Pancreas (tissue), 10 donors: ENCODE data around the gene MBIP. TPM values are rescaled to one million over a fixed set of nuclear protein-coding genes. Genes with fewer than 3 reads are reported as not detected.

Source experiments
- ATAC-seq, 4 donors: fragments of 200-7000 bp; cut with Tn5 transposase; one replicate each; pipeline versions ENCODE4 v1.8.0 to v1.9.1; 2020; ENCODE audit warnings: mild to moderate bottlenecking in 4 of 4, moderate library complexity in 4 of 4
- DNase-seq, 6 donors: peaks; one replicate each; pipeline ENCODE4 v3.0.0-alpha.2; 2020
- FAIRE-seq: peaks from 2 replicates; lab custom pipeline; 2012; peaks lifted over from hg19 to GRCh38; lab: Jason Lieb, UNC
- H3K27ac ChIP-seq, 4 donors: fragments of 200-600 bp; sonication (generic); 1 replicate in 3 of 4; 2 replicates in 1 of 4; pipeline versions ENCODE4 v1.5.0 to v1.8.0; 2020
- H3K27me3 ChIP-seq, 4 donors: fragments of 200-600 bp; one replicate each; pipeline ENCODE4 v1.8.0; 2021
- H3K36me3 ChIP-seq, 3 donors: fragments of 200-600 bp; sonication (generic) in 1 of 3; one replicate each; pipeline versions ENCODE4 v1.5.0 to v1.8.0; 2020 to 2021
- H3K4me1 ChIP-seq, 3 donors: fragments of 200-600 bp; one replicate each; pipeline ENCODE4 v1.8.0; 2021
- H3K4me3 ChIP-seq, 4 donors: fragments of 200-600 bp; sonication (generic) in 2 of 4; one replicate each; pipeline versions ENCODE4 v1.5.0 to v1.8.0; 2020 to 2021
- H3K9me3 ChIP-seq, 4 donors: fragments of 200-600 bp; one replicate each; pipeline ENCODE4 v1.8.0; 2021
- WGBS, 2 donors: extraction: QIAGEN DNeasy Blood & Tissue Kit; methylation state at CpG; one replicate each; pipeline ENCODE4 v1.1.7; 2013; 5-methylcytosine and 5-hydroxymethylcytosine counted together
- intact Hi-C, 3 donors: fragments of 100-400 bp; cut with DNase I; formaldehyde crosslinking; loops; one replicate each; pipeline versions ENCODE4 v1.11.1 to v1.14.2; 2022
- polyA plus RNA-seq, 2 donors: library from polyadenylated mRNA; stranded (reverse); fragments of 200-250 nt; gene quantifications; one replicate each; pipeline ENCODE4 v1.2.3, GENCODE V29; 2013
- total RNA-seq, 6 donors: library from RNA; stranded (reverse); fragmentation: NEBNext Ultra II Directional in 4 of 6; extraction: Animal tissue kit (Norgen Biotek cat#: 25700) in 4 of 6; gene quantifications; one replicate each; pipeline versions ENCODE4 v1.2.1 to v1.2.4, GENCODE V29; 2021 to 2023
- TF ChIP-seq, protein P1 (sequence below), 4 donors: fragments of 200-600 bp; sonication (generic) in 3 of 4; IDR thresholded peaks; one replicate each; pipeline versions ENCODE4 v1.5.0 to v1.8.0; 2021; ENCODE audit warnings: antibody characterized with exemption in 4 of 4
- donor health status: healthy with polysubstance abuse.
- donor health status: DM: no; HTN: no; CAD: no; lungs with moderate emphysema.
- donor health status: DM: no; HTN: no; CAD: no.
- donor health status: control.
- donor health status: control.
- donor health status: Bipolar disorder and iron deficiency.
- donor health status: DM: yes; HTN: yes; CAD: no.
- donor health status: DM: no; HTN: no; CAD: no.
- donor health status: DM: no; HTN: no; CAD: no.
- donor health status: DM: yes; HTN: yes; CAD: no.

MBIP gene
- total and polyA plus RNA-seq, 8 donors: 6.0 to 15.0 (median 9.0) TPM

DNA sequence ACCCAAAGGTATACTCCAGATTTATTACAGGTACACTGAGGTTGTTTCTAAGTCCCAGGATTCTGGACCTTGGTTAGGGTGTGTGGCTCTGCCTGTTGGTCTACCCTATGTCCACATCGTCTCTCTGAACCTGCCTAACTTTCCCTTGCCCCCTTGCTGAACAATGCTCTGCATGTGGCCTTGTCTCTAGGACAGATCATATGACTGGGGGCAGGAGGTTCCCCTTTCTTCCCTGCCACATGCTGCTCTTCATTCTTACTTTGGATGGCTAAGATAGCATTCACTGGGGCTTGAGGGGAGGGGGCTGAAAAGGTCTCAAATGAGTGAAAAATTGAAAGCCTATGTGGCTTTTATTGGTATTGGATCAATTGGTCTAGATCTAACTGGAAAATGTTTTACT is 49.2 kb downstream of the MBIP start:
- H3K9me3 ChIP-seq: no peaks in the 10 kb centered on the region
- 46 to 59% methylated on average over 1 of the region's 1 CpG for WGBS, 2 donors
- no peak overlapping the region for H3K27ac ChIP-seq
- TF ChIP-seq, protein P1, sequence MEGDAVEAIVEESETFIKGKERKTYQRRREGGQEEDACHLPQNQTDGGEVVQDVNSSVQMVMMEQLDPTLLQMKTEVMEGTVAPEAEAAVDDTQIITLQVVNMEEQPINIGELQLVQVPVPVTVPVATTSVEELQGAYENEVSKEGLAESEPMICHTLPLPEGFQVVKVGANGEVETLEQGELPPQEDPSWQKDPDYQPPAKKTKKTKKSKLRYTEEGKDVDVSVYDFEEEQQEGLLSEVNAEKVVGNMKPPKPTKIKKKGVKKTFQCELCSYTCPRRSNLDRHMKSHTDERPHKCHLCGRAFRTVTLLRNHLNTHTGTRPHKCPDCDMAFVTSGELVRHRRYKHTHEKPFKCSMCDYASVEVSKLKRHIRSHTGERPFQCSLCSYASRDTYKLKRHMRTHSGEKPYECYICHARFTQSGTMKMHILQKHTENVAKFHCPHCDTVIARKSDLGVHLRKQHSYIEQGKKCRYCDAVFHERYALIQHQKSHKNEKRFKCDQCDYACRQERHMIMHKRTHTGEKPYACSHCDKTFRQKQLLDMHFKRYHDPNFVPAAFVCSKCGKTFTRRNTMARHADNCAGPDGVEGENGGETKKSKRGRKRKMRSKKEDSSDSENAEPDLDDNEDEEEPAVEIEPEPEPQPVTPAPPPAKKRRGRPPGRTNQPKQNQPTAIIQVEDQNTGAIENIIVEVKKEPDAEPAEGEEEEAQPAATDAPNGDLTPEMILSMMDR (IDR thresholded peaks at IDR 0.05): no peak
- H3K4me3 ChIP-seq: no peak overlapping the region
- ATAC-seq: peak in 2 of 4 donors; percentile 46 to 50
- FAIRE-seq: no peak
- no peaks in the 10 kb centered on the region for H3K36me3 ChIP-seq
- no peak for DNase-seq
- intact Hi-C loops: no loop called here
- H3K4me1 ChIP-seq: no peaks in the 10 kb centered on the region
- H3K27me3 ChIP-seq: peaks cover 0 to 26% (median 0%) of the 10 kb centered on the region in 4 donors

DNA sequence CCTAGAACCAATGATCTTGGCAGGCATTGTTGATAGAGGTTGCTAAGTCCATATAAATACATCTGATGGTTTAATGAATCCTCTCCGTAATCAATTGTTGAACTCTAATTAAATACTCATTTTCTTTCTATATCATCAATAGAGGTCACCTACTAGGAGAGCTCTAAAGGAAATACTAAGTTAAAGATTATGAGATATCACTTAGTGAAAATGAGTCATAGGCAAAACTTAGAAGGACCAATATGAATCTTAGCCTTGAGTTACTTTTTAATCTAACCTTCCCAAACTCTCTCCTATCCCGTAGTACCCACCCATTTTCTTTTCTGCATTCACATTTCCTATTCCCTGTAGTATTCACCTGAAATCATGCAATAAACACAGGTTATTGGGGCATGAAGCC is 50.2 kb downstream of the MBIP start:
- FAIRE-seq: no peak
- no peak overlapping the region for H3K27ac ChIP-seq
- 58 to 87% methylated on average over 2 of the region's 2 CpGs for WGBS, 2 donors

DNA sequence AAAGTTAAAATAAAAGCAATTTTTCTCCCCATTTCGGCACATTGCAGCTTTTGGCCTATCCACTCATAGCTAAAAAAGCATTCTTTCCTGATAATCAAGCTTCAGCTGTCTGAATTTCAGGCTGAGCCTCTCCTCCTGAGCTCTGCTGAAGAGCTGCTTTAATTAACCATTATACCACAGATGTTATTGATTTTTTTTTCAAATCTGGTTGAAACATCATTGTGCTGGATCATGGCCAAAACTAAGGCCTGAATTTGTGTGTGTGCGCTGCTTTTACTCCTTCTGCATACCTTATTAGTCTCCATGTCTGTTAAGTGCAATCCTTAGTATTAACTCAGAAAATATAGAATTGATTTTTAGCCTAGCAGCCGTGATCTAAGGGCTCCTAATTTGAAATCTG is 52.3 kb downstream of the MBIP start:
- FAIRE-seq: no peak
- no peak for ATAC-seq
- Histone ChIP-seq H3K27me3 (peaks cover 0 to 17% (median 0%) of the 10 kb centered on the region in 4 donors), H3K9me3 (no peaks in the 10 kb centered on the region), H3K4me1 (no peaks in the 10 kb centered on the region), H3K36me3 (no peaks in the 10 kb centered on the region), H3K27ac (no peak overlapping the region), H3K4me3 (no peak overlapping the region)
- no peak for DNase-seq
- TF ChIP-seq, protein P1 (IDR thresholded peaks at IDR 0.05): no peak
- WGBS, 2 donors: 55 to 60% methylated on average over 3 of the region's 3 CpGs
- intact Hi-C loops: no loop called here

More for the DNA sequence above, 50.2 kb downstream of the MBIP start:
- TF ChIP-seq, protein P1 (IDR thresholded peaks at IDR 0.05): no peak
- Histone ChIP-seq H3K4me1 (no peaks in the 10 kb centered on the region), H3K9me3 (no peaks in the 10 kb centered on the region), H3K36me3 (no peaks in the 10 kb centered on the region), H3K27me3 (peaks cover 0 to 29% (median 0%) of the 10 kb centered on the region in 4 donors), H3K4me3 (no peak overlapping the region)
- intact Hi-C loops: no loop called here
- DNase-seq (no peak), ATAC-seq (no peak)

DNA sequence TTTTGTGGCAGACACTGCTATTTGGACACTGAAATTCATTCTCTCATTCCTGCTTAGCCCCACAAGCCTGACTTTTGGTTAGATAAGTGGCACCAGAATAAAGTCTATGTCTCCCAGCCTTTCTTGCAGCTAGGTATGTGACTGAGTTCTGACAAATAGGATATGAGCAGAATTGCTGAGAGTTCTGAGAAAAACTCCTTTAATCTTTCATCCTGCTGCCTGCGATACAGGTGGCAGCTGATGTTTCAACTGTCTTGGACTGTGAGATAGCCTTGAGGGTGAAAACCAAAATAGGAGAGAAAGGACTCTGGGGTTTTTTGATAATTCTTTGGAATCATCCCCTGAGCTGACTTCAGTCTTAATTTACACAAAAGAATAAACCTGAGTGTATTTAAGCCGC is 55.8 kb downstream of the MBIP start:
- Histone ChIP-seq H3K27me3 (peaks cover 0 to 11% (median 0%) of the 10 kb centered on the region in 4 donors), H3K27ac (no peak overlapping the region), H3K4me1 (no peaks in the 10 kb centered on the region), H3K36me3 (no peaks in the 10 kb centered on the region), H3K4me3 (no peak overlapping the region), H3K9me3 (no peaks in the 10 kb centered on the region)
- WGBS, 2 donors: 90 to 94% methylated on average over 2 of the region's 2 CpGs
- intact Hi-C loops: no loop called here
- FAIRE-seq (no peak), DNase-seq (no peak), ATAC-seq (no peak)
- TF ChIP-seq, protein P1 (IDR thresholded peaks at IDR 0.05): no peak

DNA sequence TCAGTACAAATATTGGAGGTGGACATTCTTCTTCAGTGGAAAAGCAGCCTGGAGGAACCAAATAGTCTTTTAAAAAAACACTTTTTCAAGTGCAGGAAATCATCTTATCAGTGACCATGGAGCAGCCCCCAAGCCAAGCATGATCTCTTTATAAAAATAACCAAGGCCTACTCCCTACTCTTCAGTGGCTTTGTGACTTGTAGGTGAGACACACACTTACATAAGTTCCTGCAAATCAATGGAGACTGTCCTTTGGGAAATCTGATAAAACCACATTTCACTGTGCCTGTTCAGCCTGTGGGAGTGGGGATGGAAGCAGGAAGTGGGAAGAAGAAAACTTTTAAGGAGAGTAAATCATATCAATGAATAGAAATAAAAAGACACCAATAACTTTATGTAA is 56.3 kb downstream of the MBIP start:
- intact Hi-C loops: no loop called here
- Histone ChIP-seq H3K4me3 (no peak overlapping the region), H3K27ac (no peak overlapping the region), H3K9me3 (no peaks in the 10 kb centered on the region), H3K36me3 (no peaks in the 10 kb centered on the region), H3K4me1 (no peaks in the 10 kb centered on the region), H3K27me3 (peaks cover 0 to 11% (median 0%) of the 10 kb centered on the region in 4 donors)
- DNase-seq (no peak), ATAC-seq (no peak), FAIRE-seq (no peak)
- TF ChIP-seq, protein P1 (IDR thresholded peaks at IDR 0.05): no peak
